Effector CD4-positive, alpha-beta T cell (primary cell): ENCODE results near the gene AKAP13.
"Not testable (repeated sequence)": the region's sequence is repeated elsewhere in the genome, so short reads cannot be mapped to it uniquely, and the experiment has no call there.

Source experiments
- DNase-seq: peaks from one replicate; pipeline ENCODE4 v3.0.0-alpha.2; 2020

AKAP13 gene

DNA sequence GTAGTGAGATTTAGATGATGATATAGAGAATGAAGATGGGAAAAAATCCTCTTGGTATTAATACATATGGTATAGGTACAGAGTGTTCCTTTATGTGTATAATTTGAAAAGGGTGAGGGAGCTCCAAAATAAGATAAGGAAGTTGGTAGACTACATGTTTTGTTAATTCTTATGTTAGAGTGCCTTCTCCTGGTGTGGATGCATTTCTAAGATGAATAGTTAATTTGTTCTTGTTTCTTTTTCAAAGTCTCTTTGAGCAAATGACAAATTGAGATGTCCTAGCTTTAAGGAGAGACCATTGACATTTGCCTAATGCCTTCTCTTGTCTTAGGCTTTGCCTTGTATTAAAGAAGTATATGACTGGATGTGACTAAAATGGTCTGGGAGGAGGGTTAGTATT lies 34.1 kb downstream of the AKAP13 start:
- no peak for DNase-seq

DNA sequence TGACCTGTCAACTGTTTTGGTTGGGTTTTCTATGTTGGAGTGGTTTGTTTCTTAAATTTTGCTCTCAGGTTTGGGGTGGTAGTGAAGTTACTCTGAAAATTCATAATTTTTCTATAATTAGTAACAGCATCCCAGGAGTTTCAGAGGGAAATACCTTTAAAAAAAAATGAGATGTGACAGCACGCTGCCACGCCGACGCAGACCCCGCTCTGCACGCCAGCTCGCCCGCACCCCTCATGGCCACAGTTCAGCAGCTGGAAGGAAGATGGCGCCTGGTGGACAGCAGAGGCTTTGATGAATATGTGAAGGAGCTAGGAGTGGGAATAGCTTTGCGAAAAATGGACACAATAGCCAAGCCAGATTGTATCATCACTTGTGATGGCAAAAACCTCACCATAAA lies 34.6 kb downstream of the AKAP13 start:
- DNase-seq = no peak

DNA sequence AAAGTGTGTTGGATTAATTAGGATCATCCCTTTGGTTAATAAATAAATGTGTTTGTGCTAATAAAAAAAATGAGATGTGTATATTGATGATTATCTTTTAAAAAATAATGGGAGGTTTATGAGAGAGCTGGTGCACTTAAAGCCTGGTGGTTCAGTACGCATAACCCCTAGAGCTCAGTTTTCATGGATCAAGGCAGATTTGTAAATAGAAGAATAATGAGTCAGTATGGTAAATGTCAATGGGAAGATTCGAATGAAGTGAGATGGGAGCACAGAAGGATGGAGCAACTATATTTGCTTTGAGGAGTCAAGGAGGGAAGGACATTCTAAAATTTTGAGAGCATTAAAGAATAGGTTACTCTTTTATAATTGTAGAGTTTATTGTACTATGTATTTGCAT lies 35.4 kb downstream of the AKAP13 start:
- DNase-seq = no peak

DNA sequence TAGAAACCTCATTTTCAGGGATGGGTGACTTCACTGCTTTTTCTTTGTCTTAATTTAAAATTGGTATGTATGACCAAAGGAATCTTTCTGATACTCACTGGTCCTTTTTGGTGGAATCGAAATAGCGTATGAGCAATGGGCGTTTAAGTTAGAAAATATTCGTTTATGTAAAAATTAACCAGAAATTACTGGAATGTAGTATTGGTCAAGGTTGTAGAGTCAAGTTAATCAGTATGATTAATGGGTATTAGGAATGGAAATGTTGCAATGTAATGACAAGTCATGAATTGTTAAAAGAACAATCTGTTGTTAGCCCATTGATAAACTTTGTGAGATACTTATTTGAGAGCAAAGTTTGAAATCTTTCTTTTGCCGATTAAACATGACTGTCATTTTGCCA lies 36.9 kb downstream of the AKAP13 start:
- no peak for DNase-seq

DNA sequence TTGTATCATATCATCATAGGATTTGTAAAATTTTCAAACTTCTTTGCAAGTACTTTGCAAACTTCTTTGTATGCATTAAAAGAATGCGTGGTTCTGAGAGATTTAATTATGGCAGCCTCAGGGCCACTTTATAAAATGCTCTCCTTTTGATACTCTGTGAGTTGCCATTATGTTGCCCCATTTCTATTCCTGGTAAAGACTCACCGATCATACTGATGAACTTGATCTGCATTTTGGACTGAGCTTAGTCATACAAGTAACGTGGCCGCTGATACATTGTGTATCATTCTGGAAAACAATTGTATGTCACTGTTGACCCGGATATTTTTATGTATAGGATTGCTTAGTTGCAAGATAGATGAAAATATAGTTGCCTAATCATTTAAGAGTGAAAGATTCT lies 38.8 kb downstream of the AKAP13 start:
- DNase-seq = no peak

DNA sequence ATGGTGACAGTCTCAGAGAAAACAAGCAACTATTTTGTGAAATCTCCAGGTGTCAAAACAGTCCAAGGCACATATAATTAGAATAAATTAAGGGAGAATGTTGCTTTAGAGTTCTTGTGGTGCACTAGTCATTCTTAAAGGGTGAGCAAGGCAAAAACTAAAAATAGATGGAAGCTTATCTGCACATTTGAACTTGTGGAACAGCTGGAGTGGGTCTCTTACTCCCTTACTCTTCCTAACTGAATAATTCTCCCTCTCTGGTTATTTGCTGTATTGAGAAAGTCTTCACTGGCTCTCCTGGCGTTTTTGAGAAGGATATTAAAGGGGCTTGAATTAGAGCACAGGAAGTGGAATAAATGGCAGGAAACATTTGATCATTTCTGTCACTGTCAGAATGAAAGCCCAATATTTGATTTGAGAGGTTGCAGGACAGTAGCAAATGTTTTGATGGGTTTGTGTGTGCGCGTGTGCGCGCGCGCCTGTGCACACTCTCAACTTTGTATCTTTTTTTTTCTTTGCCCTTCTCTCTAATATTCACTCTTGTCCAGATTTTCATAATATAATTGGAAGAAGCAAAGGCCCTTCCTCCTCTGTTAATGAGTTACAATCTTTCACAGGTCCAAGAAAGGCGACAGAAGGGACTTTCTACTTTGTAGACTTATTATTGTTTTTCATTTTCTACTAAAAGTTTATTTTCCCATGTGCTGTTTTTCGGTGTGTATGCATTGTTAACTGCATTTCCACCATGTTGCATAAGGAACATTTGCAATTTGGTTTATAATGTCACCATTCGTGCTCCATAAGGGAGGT lies 40.9 kb downstream of the AKAP13 start:
- no peak for DNase-seq

DNA sequence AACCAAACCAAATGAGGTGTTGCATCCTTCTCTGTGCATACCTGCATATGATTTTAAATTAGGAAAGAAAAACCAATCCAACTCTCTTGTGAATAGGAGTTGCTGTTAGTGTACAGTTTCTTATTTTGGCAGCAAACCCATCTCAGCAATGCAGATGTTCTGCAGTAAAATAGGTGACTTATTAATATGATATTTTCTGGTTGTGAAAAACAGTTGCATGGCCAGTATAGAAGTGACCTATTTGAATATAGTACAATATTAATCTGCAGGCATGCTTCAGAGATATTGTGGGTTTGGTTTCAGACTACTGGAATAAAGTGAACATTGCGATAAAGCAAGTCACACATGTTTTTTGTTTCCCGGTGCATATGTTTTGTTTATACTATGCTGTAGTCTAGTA lies 42.2 kb downstream of the AKAP13 start:
- no peak for DNase-seq

DNA sequence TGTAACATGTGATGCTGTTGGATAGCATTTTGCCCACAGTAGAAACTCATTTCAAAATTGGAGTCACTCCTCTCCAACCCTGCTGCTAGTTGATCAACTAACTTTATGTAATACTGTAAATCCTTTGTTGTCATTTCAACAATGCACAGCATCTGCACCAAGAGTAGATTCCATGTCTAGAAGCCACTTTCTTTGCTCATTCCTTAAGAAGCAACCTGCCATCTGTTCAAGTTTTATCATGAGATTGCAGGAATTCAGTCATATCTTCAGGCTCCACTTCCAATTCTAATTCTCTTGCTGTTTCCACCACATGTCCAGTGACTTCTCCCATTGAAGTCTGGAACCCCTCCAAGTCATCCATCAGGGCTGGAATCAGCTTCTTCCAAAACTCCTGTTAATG lies 42.9 kb downstream of the AKAP13 start:
- no peak for DNase-seq

DNA sequence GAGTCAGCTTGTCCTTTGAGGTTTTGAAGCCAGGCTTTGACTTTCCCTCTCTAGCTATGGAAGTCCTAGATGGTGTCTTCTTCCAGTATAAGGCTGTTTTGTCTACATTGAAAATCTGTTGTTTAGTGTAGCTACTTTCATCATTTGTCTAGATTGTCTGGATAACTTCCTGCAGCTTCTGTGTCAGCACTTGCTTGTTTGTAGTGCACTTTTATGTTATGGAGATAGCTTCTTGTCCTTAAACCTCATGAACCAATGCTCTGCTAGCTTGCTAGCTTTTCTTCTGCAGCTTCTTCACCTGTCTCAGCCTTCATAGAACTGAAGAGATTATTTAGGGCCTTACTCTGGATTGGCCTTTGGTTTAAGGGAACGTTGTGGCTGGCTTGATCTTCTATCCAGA lies 43.8 kb downstream of the AKAP13 start:
- DNase-seq = no peak

DNA sequence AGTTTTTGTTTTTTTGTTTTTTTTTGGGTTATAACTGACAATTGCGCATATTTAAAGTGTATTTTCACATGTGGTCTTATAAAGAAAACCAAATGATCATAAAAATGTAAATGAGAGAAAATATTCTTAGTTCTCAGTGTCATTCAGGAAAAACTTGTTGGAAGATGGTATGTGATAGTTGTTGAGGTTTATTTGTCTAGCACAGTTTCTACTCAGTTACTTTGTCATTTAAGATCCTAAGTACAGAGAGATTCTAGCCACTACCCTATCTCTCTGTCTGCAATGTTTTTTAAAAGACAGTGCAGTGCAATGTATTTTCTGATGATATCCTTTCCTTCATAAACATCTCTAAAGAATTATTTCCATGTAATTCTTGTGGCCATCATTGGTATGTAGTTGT lies 46.1 kb downstream of the AKAP13 start:
- no peak for DNase-seq

DNA sequence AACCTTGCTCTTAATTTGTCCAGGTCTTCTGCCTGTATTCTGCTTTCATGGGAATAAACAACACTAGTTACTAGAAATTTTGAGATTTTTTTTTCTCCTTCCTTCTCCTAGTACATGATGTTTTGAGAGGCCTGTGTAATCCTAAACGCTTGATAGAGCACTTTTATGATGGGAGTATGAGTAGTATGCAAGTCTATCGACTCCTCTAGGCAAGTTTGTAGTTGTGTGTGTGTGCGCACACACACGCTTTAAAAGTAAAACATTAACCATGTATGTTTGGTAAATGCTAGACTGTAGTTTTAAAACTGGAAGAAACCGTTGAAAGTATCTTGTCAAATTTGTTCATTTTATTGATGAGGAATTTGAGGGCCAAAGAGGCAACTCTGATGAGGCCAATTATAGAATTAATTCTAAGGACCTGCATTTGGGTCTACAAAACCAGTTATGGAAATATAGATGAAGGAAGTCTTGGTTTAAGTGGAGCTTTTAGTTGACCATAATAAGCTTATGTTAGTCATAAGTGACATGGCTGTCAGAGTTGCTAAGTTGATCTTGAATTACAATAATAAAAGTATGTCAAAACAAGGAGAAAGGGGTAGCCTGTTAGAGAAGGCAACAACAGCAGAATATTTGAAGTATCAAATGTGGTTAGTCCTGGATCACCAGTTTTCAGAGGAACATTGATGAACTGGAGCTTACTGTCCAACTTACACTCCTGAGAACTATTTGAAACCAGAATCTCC lies 47.1 kb downstream of the AKAP13 start:
- DNase-seq = no peak

DNA sequence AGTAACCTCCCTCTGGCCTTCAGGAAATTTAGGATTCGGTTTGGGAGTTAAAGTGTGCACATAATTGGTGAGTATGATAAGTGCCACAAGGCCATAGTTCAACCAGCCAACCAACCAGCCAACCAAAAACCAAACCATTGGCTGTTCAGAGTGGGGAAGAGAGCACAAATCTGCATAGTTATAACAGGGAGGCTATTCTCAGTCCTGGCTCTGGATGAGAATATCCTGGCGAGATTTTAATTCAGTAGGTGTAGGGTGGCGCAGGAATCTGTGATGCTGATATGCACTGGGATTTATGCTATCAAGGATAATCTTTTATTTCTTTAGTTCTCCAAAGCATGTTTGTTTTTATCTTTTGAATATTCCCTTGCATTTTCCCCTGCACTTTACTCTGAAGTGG lies 49.1 kb downstream of the AKAP13 start:
- DNase-seq = no peak

DNA sequence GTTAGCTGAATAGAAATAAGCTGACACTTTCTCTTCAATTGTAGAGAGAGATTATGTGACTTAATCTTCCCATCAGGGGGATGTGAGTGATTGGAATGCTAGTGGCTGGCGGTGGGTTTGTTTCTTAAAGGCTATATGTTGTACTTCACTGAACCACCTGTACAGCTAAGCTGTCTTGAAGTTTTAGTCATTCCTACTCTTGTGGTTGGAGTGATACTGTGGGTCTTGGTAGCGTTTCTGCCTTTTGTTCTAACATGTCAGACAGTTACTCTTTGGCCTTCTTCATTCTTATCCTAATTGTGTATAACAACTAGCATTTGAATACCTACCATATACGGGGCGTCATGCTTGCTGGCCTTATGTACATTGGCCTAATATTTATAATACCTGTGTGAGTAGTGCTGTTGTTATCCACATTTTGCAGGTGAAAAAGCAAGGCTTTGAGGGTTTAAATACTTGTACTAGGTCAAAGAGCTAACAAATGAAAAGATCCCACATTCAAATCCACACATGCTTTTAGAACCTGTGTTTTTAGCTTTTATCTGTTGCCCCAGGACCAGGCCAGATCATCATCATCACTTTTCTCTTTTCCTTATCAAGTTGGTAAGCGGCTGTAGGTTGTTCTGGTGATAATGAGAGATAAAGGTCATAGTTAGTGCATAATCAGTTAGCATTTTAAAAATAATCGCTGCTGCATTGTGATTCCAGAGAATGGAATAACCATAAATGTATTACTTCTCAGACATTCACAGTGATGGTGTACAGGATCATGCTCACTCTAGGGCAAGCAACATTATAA lies 50.2 kb downstream of the AKAP13 start:
- DNase-seq = no peak

DNA sequence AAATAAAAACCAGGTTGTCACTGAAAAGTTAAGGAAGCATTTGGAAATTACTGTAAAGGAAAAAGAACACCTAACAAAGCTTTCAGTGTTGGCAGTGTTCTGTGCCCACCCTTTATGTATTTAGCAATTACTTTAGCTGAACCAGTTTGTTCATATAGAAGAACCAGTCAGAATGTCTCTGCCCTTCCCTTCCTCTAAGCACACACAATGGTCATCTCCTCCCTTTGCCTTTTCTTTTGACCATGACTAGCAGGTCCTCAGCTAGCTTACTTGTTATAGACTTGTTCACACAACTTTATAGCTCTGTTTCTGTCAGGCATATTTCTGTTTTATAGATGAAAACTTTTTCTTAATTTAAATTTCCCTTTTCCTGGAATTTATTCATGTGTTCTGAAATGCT lies 59.6 kb downstream of the AKAP13 start:
- DNase-seq = no peak

DNA sequence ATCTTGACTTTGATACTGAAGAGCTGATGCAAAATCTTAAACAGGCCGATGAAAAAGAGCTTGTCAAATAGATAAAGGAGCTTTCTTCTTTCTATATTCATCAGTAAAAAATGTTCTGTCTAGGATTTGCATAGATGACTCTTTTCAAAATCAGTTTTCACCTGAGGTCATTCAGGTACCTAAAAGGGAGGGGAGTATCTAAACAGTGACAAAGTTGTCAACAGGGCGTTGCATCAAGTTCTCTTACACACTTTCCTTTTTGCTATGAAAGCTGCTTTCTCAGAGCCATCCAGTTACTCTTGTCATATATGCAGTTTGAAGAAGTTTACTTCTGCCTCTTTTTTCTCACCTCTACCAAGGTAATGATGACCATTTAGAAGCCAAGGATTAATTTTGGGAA lies 60.0 kb downstream of the AKAP13 start:
- no peak for DNase-seq

DNA sequence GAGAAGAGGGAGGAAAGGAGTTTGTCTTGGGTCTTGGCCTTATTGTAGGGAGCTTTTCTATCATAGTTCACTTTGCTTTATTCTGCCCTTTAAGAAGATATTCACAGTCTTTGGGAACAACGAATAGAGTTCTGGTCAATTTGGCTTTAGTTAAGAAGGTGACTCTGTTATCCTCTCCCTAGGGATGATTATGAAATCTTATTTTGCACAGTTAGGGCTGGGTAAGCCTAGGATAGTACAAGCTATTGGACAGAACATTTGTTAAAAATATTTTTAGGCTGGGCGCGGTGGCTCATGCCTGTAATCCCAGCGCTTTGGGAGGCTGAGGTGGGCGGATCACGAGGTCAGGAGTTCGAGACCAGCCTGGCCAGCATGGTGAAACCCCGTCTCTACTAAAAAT lies 61.5 kb downstream of the AKAP13 start:
- not testable (repeated sequence) for DNase-seq

DNA sequence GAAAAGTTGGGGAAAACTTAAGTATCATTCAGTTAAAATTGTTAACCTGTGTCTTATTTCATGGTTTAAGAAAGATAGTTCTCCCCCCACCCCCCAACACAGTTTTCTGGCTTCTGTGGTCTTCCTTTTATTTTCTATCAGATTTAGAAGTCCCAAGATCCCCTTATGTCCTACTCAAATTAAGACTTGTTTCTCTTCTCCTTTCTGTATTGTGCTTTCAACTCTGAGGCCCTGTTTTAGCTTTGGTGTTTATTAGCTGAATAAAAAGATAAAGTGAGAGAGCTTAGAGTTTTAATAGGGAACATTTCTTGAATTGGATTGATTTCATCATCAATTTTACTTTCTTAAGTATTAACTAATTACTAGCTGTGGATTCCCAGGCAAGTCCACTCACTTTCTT lies 62.6 kb downstream of the AKAP13 start:
- DNase-seq = no peak

DNA sequence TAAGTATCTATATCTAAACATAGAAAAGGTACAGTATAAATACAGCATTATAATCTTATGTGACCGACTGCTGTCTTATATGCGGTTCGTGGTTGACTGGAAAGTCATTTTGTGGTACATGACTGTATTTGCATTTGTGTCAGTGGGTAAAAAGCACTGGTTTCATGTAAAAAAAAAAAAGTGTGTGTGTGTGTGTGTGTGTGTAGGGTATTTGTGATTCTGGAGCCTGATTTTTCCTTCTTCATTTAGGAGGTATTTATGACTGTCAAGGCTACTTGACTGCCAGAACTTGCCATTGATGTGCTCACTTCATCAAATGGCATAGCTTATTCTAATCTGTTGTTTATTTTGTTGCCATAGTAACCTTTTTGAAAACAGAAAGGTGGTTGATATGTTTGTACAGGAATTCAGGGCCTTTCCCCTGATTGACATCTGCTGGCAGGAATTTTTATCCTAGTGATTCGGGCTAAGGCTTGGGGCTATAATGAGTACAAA lies 63.2 kb downstream of the AKAP13 start:
- no peak for DNase-seq

DNA sequence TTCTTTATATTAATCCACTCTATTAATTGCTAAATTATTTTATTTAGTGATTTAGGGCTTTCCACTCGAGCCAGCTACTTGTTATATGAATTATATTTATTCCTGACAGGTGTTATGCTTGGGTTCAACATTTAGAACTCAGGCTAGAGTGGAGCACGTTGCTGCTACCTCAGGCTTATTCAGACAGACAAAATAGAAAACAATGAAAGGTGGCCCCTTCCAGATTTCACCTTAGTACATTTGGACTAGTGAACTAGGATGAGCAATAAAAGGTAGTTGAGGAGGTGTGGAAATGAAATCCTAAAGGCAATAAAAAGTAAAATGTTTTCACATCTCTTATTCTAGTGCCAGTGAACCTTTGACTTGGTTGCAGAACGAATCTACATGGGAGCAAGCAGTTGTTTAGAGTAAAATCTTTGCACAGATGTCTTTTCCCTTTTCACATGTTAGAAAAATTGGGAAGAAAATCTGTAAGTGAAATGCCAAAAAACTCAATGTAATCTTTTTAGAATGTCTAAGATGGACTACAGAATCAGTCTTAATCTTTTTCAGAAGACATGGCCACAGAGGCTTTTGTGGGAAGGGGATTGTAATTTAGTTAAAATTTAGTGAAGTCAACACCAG lies 63.8 kb downstream of the AKAP13 start:
- DNase-seq = no peak

DNA sequence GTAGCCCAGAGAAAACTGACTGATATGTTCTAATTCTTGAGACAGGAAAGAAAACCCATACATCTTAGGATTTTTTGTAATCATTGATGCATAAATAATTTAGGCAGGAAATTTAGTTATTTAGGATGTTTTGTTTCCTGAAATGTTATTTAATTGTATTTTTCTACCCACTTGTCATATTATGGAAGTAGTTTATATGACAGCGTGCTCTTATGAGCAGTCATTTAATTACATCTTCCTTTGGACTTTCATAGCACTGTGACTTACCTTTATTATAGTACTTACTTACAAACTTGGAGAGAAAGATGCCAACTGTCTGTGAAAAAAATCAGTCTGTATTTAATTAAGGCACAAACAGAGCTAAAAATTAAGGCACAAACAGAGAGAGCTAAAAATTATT lies 65.0 kb downstream of the AKAP13 start:
- DNase-seq = no peak

DNA sequence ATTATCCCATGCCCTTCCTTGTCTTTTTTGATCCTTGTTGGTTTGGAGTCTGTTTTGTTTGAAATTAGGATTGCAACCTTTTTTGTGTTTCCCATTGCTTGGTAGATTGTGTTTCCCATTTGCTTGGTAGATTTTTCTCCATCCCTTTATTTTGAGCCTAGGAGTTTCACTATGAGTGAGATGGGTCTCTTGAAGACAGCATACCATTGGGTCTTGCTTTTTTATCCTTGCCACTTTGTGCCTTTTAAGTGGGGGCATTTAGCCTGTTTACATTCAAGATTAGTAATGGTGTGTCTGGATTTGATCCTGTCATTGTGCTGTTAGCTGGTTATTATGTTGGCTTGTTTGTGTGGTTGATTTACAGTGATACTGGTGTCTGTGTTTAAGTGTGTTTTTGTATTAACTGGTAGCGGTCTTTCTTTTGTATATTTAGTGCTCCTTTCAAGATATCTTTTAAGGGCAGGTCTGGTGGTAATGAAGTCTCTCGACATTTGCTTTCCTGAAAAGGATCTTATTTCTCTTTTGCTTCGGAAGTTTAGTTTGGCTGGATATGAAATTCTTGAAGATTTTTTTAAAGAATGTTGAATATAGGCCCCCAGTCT lies 70.8 kb downstream of the AKAP13 start:
- no peak for DNase-seq

DNA sequence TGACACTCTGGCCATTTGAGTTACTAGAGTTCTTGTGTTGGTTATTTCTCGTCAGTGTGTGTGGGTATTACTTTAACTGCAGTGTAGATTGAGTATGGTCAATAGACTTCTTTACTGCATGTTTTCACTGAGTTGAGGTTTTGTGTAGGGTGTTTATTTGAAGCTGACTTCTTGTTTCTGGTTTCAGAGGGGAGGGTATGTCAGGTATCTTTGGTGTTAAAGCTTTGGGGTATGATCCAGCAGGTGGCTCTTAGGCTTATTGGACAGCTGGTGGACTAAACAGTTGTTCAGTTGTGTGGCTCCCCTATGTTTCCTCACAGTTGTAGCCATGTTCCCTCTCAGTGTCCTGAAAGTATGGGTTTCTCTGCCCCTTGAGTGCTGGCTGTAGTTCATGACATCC lies 72.0 kb downstream of the AKAP13 start:
- DNase-seq = no peak
